Measurements from ENCODE around the gene TAF7. TPM values are rescaled to one million over a fixed set of nuclear protein-coding genes. Genes with fewer than 3 reads are reported as not detected.

Gene TAF7
- total and polyA plus RNA-seq, 10 of the 15 experiments (the other 5 are each of a cell fraction or from before 2014, with no cell fraction given) = 42.0 to 88.8 (median 69.2) TPM

- TF ChIP-seq ZBTB11 (CRISPR knock-in tag; IDR thresholded peaks at IDR 0.05) (no peak), SMAD5 (IDR thresholded peaks at IDR 0.05; ENCODE audit: low read depth) (0 out of 2 replicates have a peak, but pooled peaks have one; percentile 30), HDAC2 (IDR thresholded peaks at IDR 0.05) (no peak), POLR2A (IDR thresholded peaks at IDR 0.05; ENCODE audit: low read depth, low read length) (peak; percentile 54; the same call in 1 of the 2 replicates)
- no peak for ATAC-seq
- Histone ChIP-seq H3K4me3 (peak overlapping the region; percentile 81), H3K9ac (ENCODE audit: control insufficient read depth, insufficient read depth, low read length) (no peak overlapping the region), H2AFZ (ENCODE audit: control insufficient read depth, low read depth, low read length) (no peak overlapping the region), H3K9me3 (replicated peaks; ENCODE audit: control insufficient read depth, insufficient read depth, low read length) (peaks cover 29% of the 10 kb centered on the region), H3K4me1 (ENCODE audit: control insufficient read depth, insufficient read depth, low read length) (no peaks in the 10 kb centered on the region), H3K79me2 (ENCODE audit: control insufficient read depth, insufficient read depth, low read length) (peaks cover 23% of the 10 kb centered on the region), H3K27me3 (replicated peaks in 1 of 2; ENCODE audit: control insufficient read depth in 2 of 2, insufficient read depth in 2 of 2, low read length in 1 of 2) (no peaks in the 10 kb centered on the region), H3K4me2 (ENCODE audit: control insufficient read depth, insufficient read depth) (peak overlapping the region; percentile 68; the same call in 1 of the 2 replicates), H4K20me1 (ENCODE audit: control insufficient read depth, insufficient read depth) (no peaks in the 10 kb centered on the region), H3K36me3 (ENCODE audit: control insufficient read depth in 2 of 2, insufficient read depth in 2 of 2, low read length in 1 of 2) (0 out of 4 replicates have a peak, but pooled peaks cover 0 to 4% of the 10 kb centered on the region in 2 experiments), H3K27ac (ENCODE audit: control insufficient read depth, insufficient read depth) (no peak overlapping the region)
- POLR2A ChIA-PET = interaction anchor here (1.2 to 1.6 kb wide), 2 partner anchors 15 to 51 kb away, joined by 6 to 7 read pairs; partner anchors contain the start of gene PCDHGB3
- in situ Hi-C loops (cut with MboI) = loop anchor here (10.0 kb wide), 1 partner anchor 245 kb away; no protein-coding TSS in a partner anchor
- intact Hi-C loops (cut with micrococcal nuclease; ENCODE audit: unreplicated experiment) = loop anchor here (2.0 kb wide), 2 partner anchors 93 to 245 kb away; partner anchors contain the start of gene PCDHGA10
- DNase-seq (ENCODE audit: low read depth, low spot score) = no peak
- FAIRE-seq = no peak
- SMC1A ChIA-PET (ENCODE audit: uncharacterized antibody, unreplicated experiment) = interaction anchor here (0.9 to 1.8 kb wide), 6 partner anchors 9 to 209 kb away, joined by 3 to 12 read pairs (median 4); partner anchors contain the start of gene PCDHGA11
- RAD21 ChIA-PET (ENCODE audit: unreplicated experiment) = interaction anchor here (1.0 to 2.7 kb wide), 4 partner anchors 50 to 244 kb away, joined by 3 to 17 read pairs (median 9); partner anchors contain the start of genes PCDHGB3 and PCDHGB7
- 61% methylated on average over 5 of the region's 5 CpGs for WGBS (ENCODE audit: insufficient coverage, insufficient replicate concordance, low lambda C conversion rate, missing lambda C conversion rate)
- CTCF ChIA-PET = interaction anchor here (0.7 to 3.1 kb wide), 28 partner anchors 11 to 273 kb away, joined by 3 to 21 read pairs (median 5); partner anchors contain the start of genes PCDHB13, PCDHGA1, PCDHGA10 and PCDHGA11
- BruUV-seq (replicated peaks) = no TSS peak
These were observed 885 bp downstream of the TAF7 start for GRCh38 chr5:141319699-141320098.
